Measurements from ENCODE around the gene NXPH3. TPM values are rescaled to one million over a fixed set of nuclear protein-coding genes. Genes with fewer than 3 reads are reported as not detected.

Gene NXPH3
- polyA plus RNA-seq, 1 donor = 1.5 TPM

DNA sequence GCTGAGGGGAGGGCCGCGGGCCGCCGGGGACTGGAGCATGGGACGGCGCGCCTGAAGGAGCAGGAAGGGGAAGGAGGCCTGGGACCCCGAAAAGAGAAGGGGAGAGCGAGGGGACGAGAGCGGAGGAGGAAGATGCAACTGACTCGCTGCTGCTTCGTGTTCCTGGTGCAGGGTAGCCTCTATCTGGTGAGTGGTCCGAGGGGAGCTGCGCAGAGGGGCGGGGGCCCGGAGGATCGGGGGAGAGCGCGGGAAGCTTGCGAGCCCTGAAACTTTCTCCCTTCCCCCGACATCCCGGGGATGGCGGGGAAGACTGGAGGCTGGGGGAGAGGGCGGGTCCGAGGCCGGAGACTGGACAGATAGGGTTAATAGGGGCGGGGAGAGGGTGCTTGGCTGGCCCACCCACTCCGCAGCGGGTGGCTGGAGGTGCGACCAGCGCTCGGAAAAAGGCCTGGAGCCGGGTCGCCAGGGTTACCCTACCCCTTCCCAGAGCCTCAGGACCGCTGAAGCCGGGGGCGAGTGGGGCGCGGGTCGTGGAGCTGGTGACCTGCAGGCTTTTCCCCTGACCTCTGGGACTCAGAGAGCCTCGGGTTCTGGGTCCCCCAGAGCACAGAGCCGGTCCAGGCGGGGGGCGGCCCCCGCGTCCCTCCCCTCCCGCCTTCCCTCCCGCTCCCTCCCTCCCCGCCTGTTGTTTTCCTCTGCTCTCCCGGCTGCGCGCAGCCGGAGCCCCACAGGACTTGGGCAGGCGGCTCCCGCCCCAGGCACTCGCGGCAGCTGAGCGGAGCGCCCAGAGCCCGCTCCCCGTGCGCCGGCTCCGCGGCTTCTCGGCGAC lies 631 bp downstream of the NXPH3 start:
- peak; percentile 70 for DNase-seq

DNA sequence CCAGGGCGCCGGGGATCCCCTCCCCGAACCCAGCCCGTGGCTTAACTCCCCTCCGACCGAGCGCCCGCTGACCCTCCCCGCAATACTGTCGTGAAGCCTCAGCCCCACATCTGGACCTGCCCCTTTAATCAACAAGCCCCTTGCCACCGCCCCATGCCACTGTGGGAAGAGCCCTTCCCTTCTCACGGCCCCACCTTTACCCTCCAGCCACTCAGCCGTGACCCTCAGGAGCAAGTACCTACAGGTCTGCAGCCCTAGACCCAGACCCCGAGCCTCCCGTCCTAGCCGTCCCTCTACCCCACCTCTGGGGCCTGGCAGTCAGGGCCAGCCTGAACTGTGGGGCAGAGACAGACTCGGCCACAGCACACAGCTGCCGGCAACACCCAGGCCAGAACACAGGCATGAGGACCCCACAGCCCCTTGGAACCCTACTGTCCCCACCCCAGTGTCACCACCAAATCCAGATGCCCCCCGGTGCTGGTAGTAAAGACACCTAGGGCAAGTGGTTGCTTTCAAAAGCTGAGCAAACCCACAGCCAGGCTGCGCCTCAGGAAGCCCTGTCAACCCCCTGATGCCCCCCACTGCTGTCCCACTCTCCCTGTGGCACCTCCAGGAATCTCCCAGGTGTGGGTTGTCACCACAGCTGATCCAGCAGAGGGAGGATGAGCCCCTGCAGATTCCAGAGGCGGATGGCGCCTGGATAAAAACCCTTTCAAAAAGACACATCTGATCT lies 1.4 kb downstream of the NXPH3 start:
- no peak for DNase-seq

DNA sequence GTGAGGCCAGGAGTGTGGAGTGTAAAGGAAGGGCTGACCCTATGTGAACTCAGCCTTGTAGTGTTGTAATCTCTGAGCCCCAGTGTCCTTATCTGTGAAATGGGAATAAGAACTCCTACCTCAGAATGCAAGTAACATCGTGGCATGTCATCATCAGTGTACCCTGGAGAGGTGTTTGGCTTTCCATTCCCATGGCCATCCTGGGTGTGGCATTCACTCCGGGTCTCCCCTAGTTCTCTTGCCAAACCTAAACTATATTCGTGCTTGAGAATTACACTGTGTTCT lies 1.9 kb downstream of the NXPH3 start:
- DNase-seq = no peak

DNA sequence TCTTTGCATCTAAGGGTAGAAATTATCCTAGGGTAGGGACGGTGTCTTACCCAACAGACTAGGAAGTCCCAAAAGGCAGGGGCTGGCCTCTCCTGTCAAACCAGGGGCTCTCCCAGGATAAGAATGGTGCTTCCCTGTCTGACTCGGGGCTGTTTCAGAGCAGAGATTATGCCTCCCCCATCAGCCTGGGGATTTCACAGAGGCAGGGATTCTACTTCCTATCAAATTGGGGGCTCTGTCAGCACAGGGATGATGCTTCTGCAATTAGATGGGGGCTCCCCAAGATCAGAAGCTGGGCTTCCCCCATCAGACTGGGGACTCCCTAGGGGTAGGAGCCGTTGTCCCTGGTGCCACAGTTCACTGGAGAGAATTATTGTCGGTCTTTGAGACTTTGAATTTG lies 2.3 kb downstream of the NXPH3 start:
- no peak for DNase-seq

DNA sequence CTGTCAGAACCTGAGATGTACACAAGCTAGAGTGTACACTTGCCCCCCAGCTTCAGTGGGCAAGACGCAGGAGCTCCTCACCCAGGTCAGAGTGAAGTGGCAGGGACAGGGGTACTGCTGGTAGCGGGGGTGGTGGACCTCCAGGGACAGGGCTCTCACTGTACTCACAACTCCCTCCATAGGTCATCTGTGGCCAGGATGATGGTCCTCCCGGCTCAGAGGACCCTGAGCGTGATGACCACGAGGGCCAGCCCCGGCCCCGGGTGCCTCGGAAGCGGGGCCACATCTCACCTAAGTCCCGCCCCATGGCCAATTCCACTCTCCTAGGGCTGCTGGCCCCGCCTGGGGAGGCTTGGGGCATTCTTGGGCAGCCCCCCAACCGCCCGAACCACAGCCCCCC lies 2.7 kb downstream of the NXPH3 start:
- DNase-seq = no peak

DNA sequence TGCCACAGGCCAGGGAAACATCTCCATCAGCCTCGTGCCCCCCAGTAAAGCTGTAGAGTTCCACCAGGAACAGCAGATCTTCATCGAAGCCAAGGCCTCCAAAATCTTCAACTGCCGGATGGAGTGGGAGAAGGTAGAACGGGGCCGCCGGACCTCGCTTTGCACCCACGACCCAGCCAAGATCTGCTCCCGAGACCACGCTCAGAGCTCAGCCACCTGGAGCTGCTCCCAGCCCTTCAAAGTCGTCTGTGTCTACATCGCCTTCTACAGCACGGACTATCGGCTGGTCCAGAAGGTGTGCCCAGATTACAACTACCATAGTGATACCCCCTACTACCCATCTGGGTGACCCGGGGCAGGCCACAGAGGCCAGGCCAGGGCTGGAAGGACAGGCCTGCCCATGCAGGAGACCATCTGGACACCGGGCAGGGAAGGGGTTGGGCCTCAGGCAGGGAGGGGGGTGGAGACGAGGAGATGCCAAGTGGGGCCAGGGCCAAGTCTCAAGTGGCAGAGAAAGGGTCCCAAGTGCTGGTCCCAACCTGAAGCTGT lies 3.4 kb downstream of the NXPH3 start:
- no peak for DNase-seq

DNA sequence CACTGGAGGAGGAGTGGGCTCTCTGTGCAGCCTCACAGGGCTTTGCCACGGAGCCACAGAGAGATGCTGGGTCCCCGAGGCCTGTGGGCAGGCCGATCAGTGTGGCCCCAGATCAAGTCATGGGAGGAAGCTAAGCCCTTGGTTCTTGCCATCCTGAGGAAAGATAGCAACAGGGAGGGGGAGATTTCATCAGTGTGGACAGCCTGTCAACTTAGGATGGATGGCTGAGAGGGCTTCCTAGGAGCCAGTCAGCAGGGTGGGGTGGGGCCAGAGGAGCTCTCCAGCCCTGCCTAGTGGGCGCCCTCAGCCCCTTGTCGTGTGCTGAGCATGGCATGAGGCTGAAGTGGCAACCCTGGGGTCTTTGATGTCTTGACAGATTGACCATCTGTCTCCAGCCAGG lies 3.9 kb downstream of the NXPH3 start:
- no peak for DNase-seq

DNA sequence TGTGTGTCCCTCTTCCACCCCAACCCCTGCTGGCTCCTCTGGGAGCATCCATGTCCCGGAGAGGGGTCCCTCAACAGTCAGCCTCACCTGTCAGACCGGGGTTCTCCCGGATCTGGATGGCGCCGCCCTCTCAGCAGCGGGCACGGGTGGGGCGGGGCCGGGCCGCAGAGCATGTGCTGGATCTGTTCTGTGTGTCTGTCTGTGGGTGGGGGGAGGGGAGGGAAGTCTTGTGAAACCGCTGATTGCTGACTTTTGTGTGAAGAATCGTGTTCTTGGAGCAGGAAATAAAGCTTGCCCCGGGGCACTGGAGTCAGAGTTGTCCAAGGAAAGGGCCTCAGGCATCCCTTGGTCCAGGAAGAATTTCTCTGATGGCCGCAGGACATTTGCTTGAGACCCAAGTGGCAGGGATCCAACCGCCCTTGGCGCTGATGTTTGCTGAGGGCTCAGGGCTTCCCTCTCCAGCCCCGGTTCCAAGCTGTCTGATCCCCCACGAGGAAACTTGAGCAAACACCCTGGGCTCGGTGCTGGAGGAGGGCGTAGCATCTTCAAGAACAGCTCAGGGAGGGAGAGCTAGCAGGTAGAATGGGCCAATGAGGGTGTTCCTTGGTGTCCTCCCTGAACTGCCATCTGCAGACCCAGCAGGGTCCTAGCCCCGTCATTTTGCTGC lies 4.5 kb downstream of the NXPH3 start:
- DNase-seq = no peak

DNA sequence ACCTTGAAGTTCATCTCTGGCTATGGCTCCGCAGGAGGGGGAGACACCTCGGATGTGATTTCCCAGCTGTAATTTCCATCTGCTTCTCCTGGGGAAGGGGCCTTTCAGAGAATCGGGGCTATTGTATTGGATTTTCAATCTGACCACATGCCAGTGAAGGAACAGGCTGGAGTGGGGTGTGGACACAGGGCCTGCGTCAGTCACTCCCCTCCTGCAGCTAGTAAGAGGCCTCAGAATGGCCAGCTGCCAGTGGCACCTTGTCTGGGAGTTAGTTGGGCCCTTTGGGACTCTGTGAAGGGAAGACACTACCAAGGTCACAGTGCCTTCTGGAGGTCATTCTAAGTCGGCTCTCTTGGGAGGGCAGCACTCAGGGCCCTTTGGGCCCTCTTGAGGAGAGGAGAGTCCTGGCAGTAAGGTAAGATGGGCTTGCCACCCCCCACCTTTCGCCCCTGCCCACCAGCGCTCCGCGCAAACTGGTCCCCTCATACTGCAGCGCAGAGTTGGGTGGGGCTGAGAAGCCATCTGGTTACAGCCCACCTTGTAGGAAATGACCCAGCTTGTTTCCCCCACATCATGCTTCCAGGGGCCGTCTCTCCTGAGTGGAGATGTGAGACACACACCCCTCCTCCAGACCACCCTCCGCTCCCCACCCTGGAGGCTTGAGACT lies 5.4 kb downstream of the NXPH3 start:
- no peak for DNase-seq

DNA sequence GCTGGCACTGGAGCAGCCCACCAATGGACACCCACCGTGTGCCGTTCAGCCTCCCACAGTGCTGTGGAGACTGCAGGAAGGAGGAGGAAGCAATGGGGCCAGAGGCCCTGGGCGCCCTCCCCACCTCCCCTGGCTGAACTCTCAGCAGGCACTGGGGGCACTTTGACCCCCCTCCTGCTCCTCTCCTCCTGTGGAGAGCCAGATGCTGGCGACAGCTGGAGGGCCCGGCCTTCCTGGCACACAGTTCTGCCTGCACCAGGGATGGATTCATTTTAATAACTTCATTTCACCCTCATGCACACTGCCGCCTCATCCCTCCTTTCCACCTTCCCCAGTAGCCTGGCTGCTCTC lies 6.0 kb downstream of the NXPH3 start:
- DNase-seq = no peak

DNA sequence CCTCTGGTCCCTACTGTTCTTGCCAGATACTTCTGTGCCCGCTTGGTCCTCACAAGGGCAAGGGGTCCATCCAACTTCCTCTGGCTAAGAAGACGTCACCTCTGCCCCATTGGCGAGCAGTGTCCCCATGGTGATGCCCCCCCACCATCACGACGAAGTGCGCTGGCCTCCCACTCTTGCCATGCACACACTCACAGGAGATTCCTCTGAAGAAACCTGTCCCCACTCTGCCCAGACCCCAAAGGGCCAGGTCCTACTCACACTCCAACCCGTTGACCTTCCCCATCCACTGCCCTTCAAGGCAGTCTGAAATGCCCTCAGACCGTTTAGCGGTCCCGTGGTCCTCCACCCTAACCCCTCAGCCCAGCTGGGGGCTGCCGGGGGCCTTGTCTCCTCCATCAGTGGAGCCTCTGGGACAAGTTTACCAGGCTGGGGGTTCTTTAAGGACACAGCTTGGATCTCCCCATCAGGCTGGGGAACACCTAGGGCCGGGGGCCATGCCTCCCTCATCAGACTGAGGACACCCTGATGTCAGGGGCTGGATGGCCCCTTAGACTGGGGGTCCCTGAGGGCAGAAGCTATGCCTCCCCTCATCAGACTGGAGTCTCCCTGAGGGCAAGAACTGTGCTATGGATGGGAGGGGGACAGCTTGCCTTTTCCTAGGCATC lies 6.5 kb downstream of the NXPH3 start:
- DNase-seq = no peak

DNA sequence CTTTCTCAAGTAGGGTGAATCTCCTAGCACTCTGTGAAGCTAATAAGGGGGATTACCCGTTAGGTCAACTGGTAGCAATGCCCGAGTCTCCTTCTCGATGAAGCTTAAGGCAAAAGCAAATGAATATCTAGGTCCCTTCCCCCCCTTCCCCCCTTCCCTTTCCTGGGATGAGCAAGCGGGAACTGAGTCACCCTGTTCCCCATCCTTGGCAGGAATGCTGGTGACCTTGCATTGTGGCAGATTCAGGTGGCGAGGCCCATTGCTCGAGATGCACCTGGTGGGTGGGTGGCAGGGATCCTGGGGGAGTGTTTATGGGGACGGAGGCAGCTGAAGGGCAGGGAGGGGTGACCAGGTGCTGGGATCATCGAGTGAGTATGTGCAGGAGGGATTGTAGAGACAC lies 7.1 kb downstream of the NXPH3 start:
- DNase-seq = no peak

DNA sequence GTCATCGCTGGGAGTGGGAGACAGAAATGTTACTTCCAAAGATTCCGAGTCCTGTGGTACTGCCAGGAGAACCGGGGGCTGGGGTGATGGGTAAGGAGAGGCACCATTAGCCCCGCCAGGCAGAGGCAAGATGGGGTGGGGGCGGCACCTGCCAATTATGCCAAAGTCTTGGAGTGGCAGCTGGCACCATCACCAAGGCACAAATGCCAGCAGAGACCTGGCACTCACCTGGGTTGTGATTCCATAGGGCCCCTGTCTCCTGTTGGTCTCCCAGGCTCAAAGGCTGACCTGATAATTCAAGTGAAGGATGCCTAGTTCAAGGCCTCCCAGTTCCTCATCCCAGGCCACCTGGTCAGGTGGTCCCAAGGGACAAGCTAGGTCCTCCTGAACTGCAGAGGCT lies 7.6 kb downstream of the NXPH3 start:
- no peak for DNase-seq

DNA sequence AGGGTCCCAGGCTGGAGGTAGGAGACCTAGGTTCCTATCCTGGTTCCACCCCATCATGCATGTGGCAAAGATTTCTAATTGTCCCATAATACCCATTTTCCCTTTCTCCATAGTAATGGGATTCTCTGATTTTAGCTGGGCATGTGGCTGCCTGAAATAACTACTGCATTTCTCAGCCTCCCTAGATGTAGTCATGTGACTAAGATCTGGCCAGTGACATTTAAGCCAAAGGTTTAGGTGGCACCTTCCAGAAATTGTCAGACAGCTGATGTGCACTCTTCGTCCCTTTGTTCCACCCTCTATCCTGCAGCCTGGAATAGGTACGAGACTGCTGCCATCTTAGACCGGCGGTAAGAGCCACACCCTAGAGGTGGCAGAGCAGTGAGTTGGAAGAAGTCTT lies 8.2 kb downstream of the NXPH3 start:
- no peak for DNase-seq

DNA sequence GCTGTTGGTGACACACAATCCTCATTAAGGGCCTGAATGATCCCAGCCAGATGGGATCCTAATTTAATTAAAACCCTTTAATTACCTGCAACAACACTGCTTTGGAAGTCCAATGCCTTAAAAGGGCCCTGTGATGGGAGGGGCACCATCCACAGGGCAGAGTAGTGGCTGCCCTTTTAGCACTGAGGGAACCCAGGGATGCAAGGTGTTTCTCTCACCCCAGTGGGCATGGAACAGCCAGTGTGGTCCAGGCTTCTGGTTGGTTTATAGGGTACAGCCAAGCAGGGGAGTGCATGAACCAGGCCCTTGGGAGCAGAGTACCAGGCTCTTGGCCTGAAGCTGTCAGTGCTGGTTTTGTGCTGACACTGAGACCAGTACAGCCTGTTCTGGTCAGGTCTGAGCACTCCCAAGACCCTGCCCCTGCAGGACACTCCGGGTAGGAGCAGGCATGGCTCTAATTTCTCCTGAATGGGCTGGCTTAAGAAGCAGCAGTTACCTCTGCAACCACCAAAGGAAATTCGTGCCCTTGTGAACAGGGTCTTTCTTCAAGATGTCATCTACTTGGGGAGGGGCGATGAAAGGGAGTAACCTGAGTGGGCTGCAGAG lies 9.9 kb downstream of the NXPH3 start:
- no peak for DNase-seq

DNA sequence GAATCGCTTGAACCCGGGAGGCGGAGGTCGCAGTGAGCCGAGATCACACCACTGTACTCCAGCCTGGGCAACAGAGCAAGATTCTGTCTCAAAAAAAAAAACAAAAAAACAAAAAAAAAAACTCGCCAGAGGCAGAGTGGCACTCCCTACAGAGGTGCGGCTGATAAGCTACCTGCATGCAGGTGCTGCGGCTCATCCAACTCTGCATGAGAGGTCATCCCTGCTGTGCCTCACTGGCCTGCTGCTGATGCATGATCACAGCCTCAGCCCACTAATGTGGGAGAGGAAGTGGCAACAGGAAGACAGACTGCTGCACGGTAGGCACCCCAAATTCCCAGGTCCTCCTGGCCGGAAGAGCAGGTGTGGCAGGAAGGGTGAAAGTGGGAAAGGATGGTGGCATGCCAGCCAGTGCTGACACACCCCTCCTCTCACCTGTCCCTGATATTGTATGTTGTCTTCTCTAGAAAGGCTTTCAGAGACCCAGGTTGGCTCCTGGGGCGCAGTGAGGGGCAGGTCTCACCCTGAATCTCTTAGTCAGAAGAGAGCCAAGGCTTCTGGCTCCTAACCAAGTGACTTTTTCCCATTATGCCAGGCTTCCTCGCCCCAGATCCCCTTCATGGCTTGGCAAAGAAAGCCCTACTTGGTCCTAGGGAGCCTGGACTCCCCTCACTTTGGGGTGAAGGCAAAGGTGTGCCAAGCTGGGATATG lies 11.8 kb downstream of the NXPH3 start:
- no peak for DNase-seq

DNA sequence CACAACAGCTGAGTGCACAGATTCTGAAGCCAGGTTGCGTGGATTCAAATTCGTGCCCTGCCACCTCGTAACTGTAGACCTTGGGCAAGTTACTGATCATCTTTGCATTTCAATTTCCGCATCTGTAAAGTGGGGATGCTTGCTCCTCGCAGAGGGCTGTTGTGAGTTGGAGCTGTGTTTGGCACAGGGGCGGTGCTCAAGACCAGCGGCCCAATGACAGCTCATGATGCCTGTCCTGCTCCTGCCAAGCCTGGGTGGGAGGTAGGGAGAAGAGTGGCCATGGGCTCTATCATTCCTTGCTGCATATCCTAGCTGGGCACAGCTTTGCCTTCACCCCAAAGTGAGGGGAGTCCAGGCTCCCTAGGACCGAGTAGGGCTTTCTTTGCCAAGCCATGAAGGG lies 12.6 kb downstream of the NXPH3 start:
- no peak for DNase-seq

DNA sequence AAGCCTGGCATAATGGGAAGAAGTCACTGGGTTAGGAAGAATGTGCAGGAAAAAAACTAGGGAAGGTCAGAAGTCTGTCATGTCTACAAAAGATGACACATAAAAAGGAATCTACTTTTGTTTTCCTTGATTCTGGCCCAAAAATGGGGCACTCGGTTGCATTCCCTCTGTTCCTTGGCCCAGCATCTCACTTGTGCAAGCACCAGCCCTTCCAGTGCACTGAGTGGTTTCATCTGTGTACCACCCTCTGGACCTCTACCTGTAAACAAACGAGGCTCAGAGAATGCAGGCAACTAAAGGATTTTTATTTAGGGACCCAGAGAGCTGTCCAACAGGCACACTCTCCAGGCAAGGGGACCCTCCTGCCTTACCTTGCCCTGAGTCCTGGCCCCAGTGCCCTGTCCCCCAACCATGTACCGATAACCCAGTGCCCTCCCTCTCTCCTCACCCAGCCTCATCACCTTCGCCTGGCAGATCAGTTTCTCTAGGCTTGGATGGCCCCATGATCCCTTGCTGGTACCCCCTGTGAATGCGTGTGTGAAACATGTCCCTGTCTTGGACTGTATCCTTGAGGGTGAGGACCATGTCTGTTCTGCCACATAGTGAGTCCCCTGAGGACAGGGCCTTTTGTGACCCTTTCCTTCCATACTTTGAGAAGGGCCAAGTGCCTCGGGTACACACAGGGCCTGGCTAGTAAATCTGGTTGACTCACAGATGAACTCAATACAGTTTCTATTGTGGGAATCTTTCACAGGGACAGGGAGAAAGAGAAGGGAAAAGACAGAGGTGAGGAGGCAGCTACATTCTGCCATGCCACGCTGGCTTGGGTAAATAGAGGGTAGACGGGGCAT lies 13.3 kb downstream of the NXPH3 start:
- no peak for DNase-seq

DNA sequence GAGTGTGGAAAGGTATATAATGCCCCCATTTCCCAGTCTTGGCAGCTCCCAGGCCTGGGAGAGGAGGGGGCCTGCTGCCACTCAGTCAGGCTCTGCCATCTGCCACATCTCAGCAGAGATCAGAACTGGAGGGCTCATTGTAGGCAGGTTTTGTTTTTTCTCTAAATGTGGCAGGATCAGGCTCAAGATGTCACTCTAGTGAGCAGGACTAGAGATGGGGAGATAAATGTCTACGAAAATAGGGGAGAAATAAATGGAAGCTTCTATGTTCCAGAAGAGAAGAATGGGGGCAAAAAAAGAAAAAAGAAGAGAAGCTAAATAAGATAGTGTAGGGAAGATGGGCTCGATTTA lies 13.9 kb downstream of the NXPH3 start:
- no peak for DNase-seq

DNA sequence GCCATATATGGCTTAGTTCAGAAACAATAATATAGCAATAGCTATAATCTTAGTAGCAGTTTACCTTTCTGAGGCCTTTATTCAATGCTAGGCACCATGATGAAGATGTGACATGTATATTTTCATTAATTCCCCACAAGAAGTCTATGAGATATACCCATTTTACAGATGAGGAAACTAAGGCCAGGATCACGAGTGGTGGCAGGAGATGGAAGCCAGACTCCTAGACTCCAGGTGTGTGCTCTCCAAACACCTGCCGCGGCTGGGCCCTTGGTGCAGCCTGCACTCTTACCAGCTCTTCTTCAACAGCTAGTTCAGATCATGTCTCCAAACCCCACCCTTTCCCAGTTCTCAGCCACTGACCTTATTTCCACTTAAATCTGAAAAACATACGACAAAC lies 15.2 kb downstream of the NXPH3 start:
- no peak for DNase-seq

DNA sequence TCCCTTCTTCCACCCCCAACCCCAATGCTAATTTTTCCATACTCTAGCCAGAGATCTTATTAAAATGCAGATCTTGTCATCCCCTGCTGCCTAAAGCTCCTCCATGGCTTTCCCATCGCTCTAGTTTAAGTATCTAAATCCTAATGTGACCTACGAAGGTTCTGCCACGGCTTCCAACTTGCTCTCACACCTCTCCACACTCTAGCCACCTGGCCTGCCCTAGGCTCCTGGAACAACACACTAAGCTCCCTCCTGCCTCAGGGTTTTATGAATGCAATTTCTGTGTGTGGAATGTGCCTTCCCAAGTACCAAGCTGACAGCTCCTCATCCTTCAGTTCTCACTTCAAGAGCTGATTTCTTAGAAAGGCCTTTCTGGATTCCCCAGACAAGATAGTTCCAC lies 16.6 kb downstream of the NXPH3 start:
- DNase-seq = no peak
